Loucy (cell line): Measurements from ENCODE around the gene LSP1.
A peak's percentile ranks its signal among the peaks of the same experiment; 100 is the strongest.

Source experiments
- H2AFZ ChIP-seq: fragments of 200-600 bp; sonication (generic); 2 replicates; pipeline ENCODE4 v1.6.0; 2016; ENCODE audit warnings: antibody characterized with exemption, mild to moderate bottlenecking, low read length, moderate library complexity
- H3F3A ChIP-seq: fragments of 200-600 bp; 2 replicates; pipeline ENCODE4 v1.6.0; 2016; ENCODE audit warnings: antibody characterized with exemption, low read depth, mild to moderate bottlenecking
- H3K27me3 ChIP-seq: fragments of 200-600 bp; sonication (generic); 2 replicates; pipeline ENCODE4 v1.6.1; 2014; ENCODE audit warnings: low read length, mild to moderate bottlenecking; ENCODE audit not compliant: insufficient read depth, poor library complexity, severe bottlenecking
- H3K36me3 ChIP-seq: fragments of 200-600 bp; sonication (generic); 2 replicates; pipeline ENCODE4 v1.6.1; 2016; ENCODE audit warnings: low read length; ENCODE audit not compliant: insufficient read depth
- H3K4me1 ChIP-seq: fragments of 200-600 bp; sonication (generic); 2 replicates; pipeline ENCODE4 v1.5.1; 2014; ENCODE audit warnings: low read length, mild to moderate bottlenecking; ENCODE audit not compliant: insufficient read depth, poor library complexity, severe bottlenecking
- H3K4me2 ChIP-seq: fragments of 200-600 bp; sonication (generic); 2 replicates; pipeline ENCODE4 v1.6.0; 2014; ENCODE audit warnings: antibody characterized with exemption, low read length, low read depth, mild to moderate bottlenecking; ENCODE audit not compliant: poor library complexity, severe bottlenecking
- H3K4me3 ChIP-seq: fragments of 200-600 bp; sonication (generic); 2 replicates; pipeline ENCODE4 v1.5.1; 2014; ENCODE audit warnings: low read length, mild to moderate bottlenecking, mixed read lengths; ENCODE audit not compliant: poor library complexity, severe bottlenecking
- H3K79me2 ChIP-seq: fragments of 200-600 bp; sonication (generic); 2 replicates; pipeline ENCODE4 v1.6.1; 2014; ENCODE audit warnings: low read length; ENCODE audit not compliant: insufficient read depth
- H3K9ac ChIP-seq: fragments of 200-600 bp; sonication (generic); 2 replicates; pipeline ENCODE4 v1.6.0; 2014; ENCODE audit warnings: mild to moderate bottlenecking, low read depth, low read length, moderate library complexity; ENCODE audit not compliant: poor library complexity, severe bottlenecking
- H3K9me2 ChIP-seq: fragments of 200-600 bp; sonication (generic); replicated peaks from 2 replicates; pipeline ENCODE4 v1.6.1; 2016; ENCODE audit warnings: low read depth, low read length, mixed read lengths
- H3K9me3 ChIP-seq: fragments of 200-600 bp; sonication (generic); 2 replicates; pipeline ENCODE4 v1.6.1; 2014; ENCODE audit warnings: mild to moderate bottlenecking, antibody characterized with exemption, low read length, low read depth; ENCODE audit not compliant: insufficient read depth
- H4K20me1 ChIP-seq: fragments of 200-600 bp; sonication (generic); 2 replicates; pipeline ENCODE4 v1.6.0; 2014; ENCODE audit warnings: antibody characterized with exemption, low read length, mild to moderate bottlenecking; ENCODE audit not compliant: insufficient read depth, poor library complexity, severe bottlenecking
- CTCF ChIP-seq: fragments of 200-600 bp; sonication (generic); conservative IDR thresholded peaks from 2 replicates; pipeline ENCODE4 v1.5.1; 2014; ENCODE audit warnings: mild to moderate bottlenecking, antibody characterized with exemption, low read length
- EZH2phosphoT487 ChIP-seq: fragments of 200-600 bp; IDR thresholded peaks from 2 replicates; pipeline ENCODE4 v1.6.1; 2018; ENCODE audit warnings: antibody characterized with exemption, mild to moderate bottlenecking, moderate library complexity, borderline replicate concordance

LSP1 gene

GRCh38 chr11:1843098-1843473 is 9.8 kb upstream of the LSP1 start:
- no peak overlapping the region for H3K4me2 ChIP-seq
- TF ChIP-seq CTCF (no peak), EZH2phosphoT487 (no peak)

GRCh38 chr11:1843796-1844195 is 9.1 kb upstream of the LSP1 start:
- H3K27me3 ChIP-seq, result peaks cover 6% of the 10 kb centered on the region
- no peaks in the 10 kb centered on the region for H3K36me3 ChIP-seq
- H3K9me2 ChIP-seq, result no peaks in the 10 kb centered on the region
- peak overlapping the region; percentile 18 for H3K4me3 ChIP-seq
- no peak overlapping the region for H2AFZ ChIP-seq
- H3K4me2 ChIP-seq, result peak overlapping the region; percentile 73
- H3F3A ChIP-seq, result no peaks in the 10 kb centered on the region
- no peaks in the 10 kb centered on the region for H3K79me2 ChIP-seq
- no peak for TF ChIP-seq EZH2phosphoT487
- TF ChIP-seq CTCF, result no peak
- H4K20me1 ChIP-seq, result no peaks in the 10 kb centered on the region
- peaks cover 33% of the 10 kb centered on the region for H3K4me1 ChIP-seq
- no peaks in the 10 kb centered on the region for H3K9me3 ChIP-seq
- H3K9ac ChIP-seq, result peak overlapping the region; percentile 34

More at GRCh38 chr11:1843098-1843473, 9.8 kb upstream of the LSP1 start:
- Histone ChIP-seq H3K9me3 (no peaks in the 10 kb centered on the region), H3K9ac (no peak overlapping the region), H3K27me3 (peaks cover 6% of the 10 kb centered on the region), H4K20me1 (no peaks in the 10 kb centered on the region), H3F3A (no peaks in the 10 kb centered on the region), H3K79me2 (no peaks in the 10 kb centered on the region), H3K36me3 (no peaks in the 10 kb centered on the region), H3K4me3 (no peak overlapping the region), H3K4me1 (peaks cover 37% of the 10 kb centered on the region), H2AFZ (no peak overlapping the region), H3K9me2 (no peaks in the 10 kb centered on the region)

GRCh38 chr11:1844221-1845094 is 8.4 kb upstream of the LSP1 start:
- Histone ChIP-seq H3K4me1 (peaks cover 33% of the 10 kb centered on the region), H3K9me3 (no peaks in the 10 kb centered on the region), H4K20me1 (no peaks in the 10 kb centered on the region), H3K4me2 (peak overlapping the region; percentile 73), H2AFZ (peak overlapping the region; percentile 9; the same call in 1 of the 2 replicates), H3K79me2 (no peaks in the 10 kb centered on the region), H3K9me2 (no peaks in the 10 kb centered on the region), H3K4me3 (peak overlapping the region; percentile 18), H3K27me3 (peaks cover 6% of the 10 kb centered on the region), H3F3A (no peaks in the 10 kb centered on the region), H3K36me3 (no peaks in the 10 kb centered on the region), H3K9ac (peak overlapping the region; percentile 34)
- no peak for TF ChIP-seq CTCF
- TF ChIP-seq EZH2phosphoT487, result no peak
